Fibroblast of skin of abdomen (primary cell): Measurements from ENCODE around the gene THSD7A.

ENCODE experiments used
- DNase-seq: peaks from one replicate; pipeline ENCODE4 v3.0.0-alpha.2; 2013

THSD7A gene

GRCh38 chr7:11331128-11332102 lies 500.6 kb downstream of the THSD7A start:
- no peak for DNase-seq

- no peak for DNase-seq
Observed at GRCh38 chr7:11330717-11331116, 501.3 kb downstream of the THSD7A start.

DNA sequence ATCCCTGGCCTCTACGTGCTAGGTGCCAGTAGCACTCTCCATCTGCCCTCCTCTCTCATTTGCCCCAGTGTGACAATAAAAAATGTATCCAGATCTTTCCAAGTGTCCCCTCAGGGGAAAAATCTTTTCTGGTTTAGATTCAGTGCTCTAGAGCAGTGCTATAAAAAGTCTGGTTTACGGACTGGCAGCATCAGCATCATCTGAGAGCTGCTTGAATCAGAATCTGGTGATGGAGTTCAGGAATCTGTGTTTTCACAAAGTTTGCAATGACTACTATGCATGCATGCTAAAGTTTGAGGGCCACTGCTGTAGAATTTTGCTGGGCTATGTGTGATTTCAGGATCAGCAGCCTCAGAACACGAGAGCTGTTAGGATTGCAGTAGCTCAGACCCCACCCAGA lies 501.8 kb downstream of the THSD7A start:
- DNase-seq = no peak

DNA sequence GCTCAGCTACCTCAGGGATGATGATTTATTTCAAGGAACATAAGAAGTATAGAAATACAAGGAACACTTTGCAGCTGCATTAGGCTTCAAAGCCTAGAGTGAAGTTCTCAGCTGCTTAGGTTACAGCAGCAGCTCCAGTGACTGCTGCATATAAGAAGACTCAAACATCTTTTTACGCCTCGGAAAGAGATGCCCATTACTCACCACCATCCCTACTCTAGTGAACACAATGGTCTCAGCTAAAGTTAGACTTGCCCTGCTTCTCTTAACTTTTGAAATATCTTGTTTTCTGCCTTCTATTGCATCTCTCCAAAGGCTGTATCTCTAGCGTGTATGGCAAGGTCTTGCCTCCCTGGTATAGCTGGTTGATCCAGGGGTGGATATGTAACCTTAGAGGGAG lies 502.4 kb downstream of the THSD7A start:
- DNase-seq = no peak

DNA sequence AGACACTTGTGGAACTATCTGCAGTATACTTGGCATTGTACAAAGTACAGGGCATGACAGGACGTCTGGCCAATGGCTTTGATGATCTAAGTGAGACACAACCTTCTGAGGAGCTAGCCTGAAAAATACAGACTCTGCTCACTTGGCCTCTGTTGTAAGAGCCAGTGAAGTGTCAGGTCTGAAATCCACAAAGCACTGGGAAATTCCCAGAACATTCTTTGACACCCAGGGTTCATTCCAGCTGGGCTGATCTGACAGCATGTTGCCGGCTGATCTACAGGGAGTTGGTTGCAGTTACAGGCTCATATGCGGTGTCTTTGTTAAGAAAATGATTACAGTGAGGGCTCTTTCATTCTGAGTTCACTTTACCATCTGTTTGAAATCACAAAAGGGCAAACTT lies 503.7 kb downstream of the THSD7A start:
- peak; percentile 71 for DNase-seq

DNA sequence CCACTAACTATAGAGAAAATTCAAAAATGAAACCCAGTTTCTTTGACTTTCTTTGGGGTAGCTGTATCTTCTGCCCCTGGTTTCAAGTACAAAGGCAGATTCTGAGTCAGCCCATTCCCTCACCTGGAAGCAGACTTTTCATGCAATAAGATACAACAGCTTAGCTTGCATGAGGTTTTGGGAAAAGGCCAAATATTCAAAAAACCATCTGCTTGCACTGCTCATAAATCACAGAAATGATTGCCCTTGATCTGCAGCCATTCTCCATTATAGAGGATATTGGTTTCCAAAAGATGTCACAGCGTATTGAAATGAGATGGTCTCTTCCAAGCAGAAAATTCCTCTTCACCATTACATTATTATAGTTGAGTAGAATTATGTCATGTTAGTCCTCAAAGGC lies 504.4 kb downstream of the THSD7A start:
- no peak for DNase-seq
